Stomach (tissue), 9 donors: Measurements from ENCODE around the gene CRYBG1. TPM values are rescaled to one million over a fixed set of nuclear protein-coding genes. Genes with fewer than 3 reads are reported as not detected.

Source experiments
- DNase-seq, 2 donors: peaks; one replicate each; pipeline versions ENCODE4 v3.0.0 to v3.0.0-alpha.2; 2013 to 2019
- H3K27ac ChIP-seq, 5 donors: fragments of 200-600 bp in 4 of 5; sonication (generic) in 4 of 5; one replicate each; pipeline ENCODE4 v1.5.1; 2013 to 2019; ENCODE audit warnings: mild to moderate bottlenecking in 1 of 5, moderate library complexity in 1 of 5
- H3K27me3 ChIP-seq, 3 donors: fragments of 200-600 bp; sonication (generic); one replicate each; pipeline ENCODE4 v1.5.1; 2017 to 2019; ENCODE audit warnings: mixed run types in 1 of 3
- H3K36me3 ChIP-seq, 4 donors: fragments of 200-600 bp; sonication (generic); 1 replicate in 3 of 4; 2 replicates in 1 of 4; pipeline ENCODE4 v1.5.1; 2016 to 2019
- H3K4me1 ChIP-seq, 4 donors: fragments of 200-600 bp; sonication (generic); one replicate each; pipeline ENCODE4 v1.5.1; 2016 to 2019
- H3K4me3 ChIP-seq, 4 donors: fragments of 200-600 bp; sonication (generic) in 3 of 4; one replicate each; pipeline ENCODE4 v1.5.1; 2016 to 2019; ENCODE audit warnings: mild to moderate bottlenecking in 1 of 4
- H3K9me3 ChIP-seq, 4 donors: fragments of 200-600 bp; sonication (generic); one replicate each; pipeline ENCODE4 v1.5.1; 2016 to 2019
- CTCF ChIP-seq, 7 experiments: fragments of 450-650 bp in 4 of 7; fragments of 200-600 bp in 3 of 7; sonication (generic) in 3 of 7; IDR thresholded peaks; one replicate each; pipeline ENCODE4 v1.5.1; 2016 to 2019; ENCODE audit warnings: antibody characterized with exemption in 7 of 7, control low read depth in 2 of 7, mild to moderate bottlenecking in 1 of 7
- EP300 ChIP-seq: sonication (generic); formaldehyde crosslinking; IDR thresholded peaks from one replicate; pipeline ENCODE4 v1.6.1; 2017; ENCODE audit warnings: antibody characterized with exemption
- POLR2A ChIP-seq, 4 donors: fragments of 450-650 bp; IDR thresholded peaks; one replicate each; pipeline ENCODE4 v1.6.1; 2016; ENCODE audit warnings: antibody characterized with exemption in 4 of 4, control low read depth in 2 of 4, mild to moderate bottlenecking in 1 of 4, moderate library complexity in 1 of 4
- POLR2AphosphoS5 ChIP-seq, 3 donors: sonication (generic); formaldehyde crosslinking; IDR thresholded peaks; one replicate each; pipeline ENCODE4 v1.6.1; 2016; ENCODE audit warnings: antibody characterized with exemption in 3 of 3
- WGBS, 5 donors: extraction: QIAGEN DNeasy Blood & Tissue Kit in 3 of 5; methylation state at CpG; one replicate each; pipeline versions ENCODE4 v1.1.5 to v1.1.7; 2013 to 2018; 5-methylcytosine and 5-hydroxymethylcytosine counted together
- intact Hi-C: fragments of 100-400 bp; cut with DNase I; formaldehyde crosslinking; loops from one replicate; pipeline ENCODE4 v1.15.1; 2023; ENCODE audit warnings: low total_unique reads
- polyA plus RNA-seq, 3 donors: library from polyadenylated mRNA; stranded (reverse); fragments of 200-250 nt; gene quantifications; one replicate each; pipeline ENCODE4 v1.2.3, GENCODE V29; 2013
- total RNA-seq, 5 donors: library from RNA; depleted of rRNA; stranded (reverse); fragments of >200 nt; gene quantifications; one replicate each; pipeline versions ENCODE4 v1.1.0 to v1.2.3, GENCODE V29; 2014 to 2016
- donor health status: healthy with polysubstance abuse.
- donor health status: Bipolar disorder and iron deficiency.
- donor health status: healthy.

The CRYBG1 gene
- total and polyA plus RNA-seq, 8 donors = 0.45 to 47.2 (median 9.9) TPM

DNA sequence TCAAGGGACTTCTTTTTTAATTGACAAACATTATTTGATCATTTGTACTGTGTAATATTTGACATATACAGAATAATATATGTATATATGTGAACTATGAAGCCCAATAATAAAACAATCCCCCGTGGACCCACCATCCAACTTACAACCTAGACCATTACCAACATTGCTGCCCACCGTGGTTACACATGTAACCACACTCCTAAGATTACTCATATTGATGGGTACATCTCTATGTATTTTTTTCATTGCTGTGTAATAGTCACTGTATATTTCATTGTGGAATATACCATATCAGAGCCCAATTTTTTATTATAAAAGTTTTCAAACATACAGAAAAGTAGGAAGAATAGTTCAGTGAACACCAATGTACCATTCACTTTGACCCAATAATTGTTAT is 174.5 kb downstream of the CRYBG1 start:
- TF ChIP-seq POLR2AphosphoS5 (IDR thresholded peaks at IDR 0.05) (no peak), CTCF (IDR thresholded peaks at IDR 0.05) (no peak), POLR2A (IDR thresholded peaks at IDR 0.05) (no peak), EP300 (no peak)
- no peak for DNase-seq
- WGBS, 5 donors = 74 to 93% (median 85%) methylated on average over 2 of the region's 2 CpGs
- peaks cover 0 to 26% (median 9%) of the 10 kb centered on the region in 4 donors for H3K36me3 ChIP-seq
- no peaks in the 10 kb centered on the region for H3K9me3 ChIP-seq
- H3K27me3 ChIP-seq = no peaks in the 10 kb centered on the region
- H3K4me1 ChIP-seq = peaks cover 0 to 11% (median 0%) of the 10 kb centered on the region in 4 donors
- H3K27ac ChIP-seq = no peak overlapping the region
- H3K4me3 ChIP-seq = no peak overlapping the region
- intact Hi-C loops = no loop called here

DNA sequence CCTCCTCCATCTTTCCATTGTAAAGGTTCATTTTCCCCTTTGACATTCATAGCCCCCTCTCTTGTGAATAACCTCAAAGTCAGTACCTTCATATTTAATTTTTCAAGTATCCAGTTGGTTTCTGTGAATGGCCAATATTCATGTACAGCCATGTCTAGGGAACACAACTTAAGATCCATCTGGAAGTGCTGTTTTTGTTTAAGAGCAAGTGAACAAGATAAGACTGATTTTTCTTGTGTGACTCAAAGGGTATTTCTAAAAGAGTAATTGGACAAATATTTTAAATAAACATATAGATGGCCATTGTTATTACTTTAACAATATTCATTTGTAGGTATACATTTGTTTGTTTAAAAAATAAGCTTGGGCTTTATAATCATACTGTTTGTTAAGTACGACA is 175.8 kb downstream of the CRYBG1 start:
- Histone ChIP-seq H3K27me3 (no peaks in the 10 kb centered on the region), H3K36me3 (peaks cover 0 to 16% (median 5%) of the 10 kb centered on the region in 4 donors), H3K4me3 (no peak overlapping the region), H3K27ac (no peak overlapping the region), H3K4me1 (peaks cover 0 to 11% (median 0%) of the 10 kb centered on the region in 4 donors), H3K9me3 (no peaks in the 10 kb centered on the region)
- intact Hi-C loops = no loop called here
- TF ChIP-seq POLR2AphosphoS5 (IDR thresholded peaks at IDR 0.05) (no peak), CTCF (IDR thresholded peaks at IDR 0.05) (no peak), POLR2A (IDR thresholded peaks at IDR 0.05) (no peak), EP300 (no peak)
- DNase-seq = no peak
- WGBS, 5 donors = 56 to 90% (median 60%) methylated on average over 1 of the region's 1 CpG

GRCh38 chr6:106536851-106537250 is 176.3 kb downstream of the CRYBG1 start:
- WGBS, 5 donors = 72 to 81% (median 76%) methylated on average over 2 of the region's 2 CpGs
- H3K27me3 ChIP-seq = no peaks in the 10 kb centered on the region
- no peak for DNase-seq
- intact Hi-C loops = no loop called here
- no peak overlapping the region for H3K27ac ChIP-seq
- H3K36me3 ChIP-seq = peaks cover 0 to 11% (median 5%) of the 10 kb centered on the region in 4 donors
- no peaks in the 10 kb centered on the region for H3K9me3 ChIP-seq
- H3K4me3 ChIP-seq = no peak overlapping the region
- TF ChIP-seq POLR2A (IDR thresholded peaks at IDR 0.05) (no peak), POLR2AphosphoS5 (IDR thresholded peaks at IDR 0.05) (no peak), CTCF (IDR thresholded peaks at IDR 0.05) (no peak), EP300 (no peak)
- peaks cover 0 to 11% (median 0%) of the 10 kb centered on the region in 4 donors for H3K4me1 ChIP-seq

DNA sequence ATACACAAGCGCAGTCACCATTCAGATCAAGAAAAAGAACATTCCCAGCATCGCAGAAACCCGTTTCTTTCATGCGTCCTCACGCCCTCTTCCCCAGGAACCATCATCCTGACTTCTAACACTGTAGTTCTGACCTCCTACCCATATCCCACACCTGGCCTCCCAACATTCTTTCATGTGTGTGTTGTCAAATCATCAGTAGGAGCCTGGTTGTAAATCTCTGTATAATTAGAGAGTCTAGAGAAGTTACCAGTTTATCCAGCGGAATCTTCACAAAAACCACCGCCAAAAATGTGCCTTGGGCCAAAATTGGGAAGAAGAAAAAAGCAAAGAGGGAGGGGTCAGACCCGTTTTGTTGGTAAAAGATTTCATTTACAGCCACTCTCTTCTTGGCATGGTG is 177.1 kb downstream of the CRYBG1 start:
- H3K27ac ChIP-seq = no peak overlapping the region
- WGBS, 5 donors = 78 to 85% (median 83%) methylated on average over 8 of the region's 8 CpGs
- no peak for TF ChIP-seq CTCF (IDR thresholded peaks at IDR 0.05)
- DNase-seq = no peak
- H3K4me1 ChIP-seq = peaks cover 0 to 11% (median 0%) of the 10 kb centered on the region in 4 donors
- H3K27me3 ChIP-seq = no peaks in the 10 kb centered on the region
- H3K4me3 ChIP-seq = no peak overlapping the region
- intact Hi-C loops = no loop called here
- H3K36me3 ChIP-seq = peaks cover 0 to 8% (median 5%) of the 10 kb centered on the region in 4 donors
- no peaks in the 10 kb centered on the region for H3K9me3 ChIP-seq
